ENCODE results near the gene GARIN3.

The GARIN3 gene

GRCh38 chr5:157143127-157143971 is 22.7 kb downstream of the GARIN3 start:
- DNase-seq, result peak; percentile 39

- DNase-seq, result peak; percentile 99
Observed at GRCh38 chr5:157142317-157143126, 23.5 kb downstream of the GARIN3 start, which contains the start of gene MED7. MED7 (minus strand) TSS chr5:157142865; CDS start chr5:157139431, 3,434 bp downstream.

- DNase-seq, result peak; percentile 5
Observed at GRCh38 chr5:157137691-157138090, 28.4 kb downstream of the GARIN3 start.

GRCh38 chr5:157132281-157132612 is 33.8 kb downstream of the GARIN3 start:
- no peak for DNase-seq

- DNase-seq, result peak; percentile 13
Observed at GRCh38 chr5:157130925-157131324, 35.1 kb downstream of the GARIN3 start.

GRCh38 chr5:157121709-157122108 is 44.4 kb downstream of the GARIN3 start:
- no peak for DNase-seq

- no peak for DNase-seq
Observed at GRCh38 chr5:157120102-157120501, 46.0 kb downstream of the GARIN3 start.

- no peak for DNase-seq
Observed at GRCh38 chr5:157116483-157116954, 49.5 kb downstream of the GARIN3 start.

- DNase-seq, result no peak
Observed at GRCh38 chr5:157115502-157115901, 50.6 kb downstream of the GARIN3 start.

- no peak for DNase-seq
Observed at GRCh38 chr5:157115012-157115411, 51.1 kb downstream of the GARIN3 start.

- no peak for DNase-seq
Observed at GRCh38 chr5:157113002-157113401, 53.1 kb downstream of the GARIN3 start.

Measured in EL (cell line).